Stomach (tissue), 4 donors: ENCODE measurements around the gene COQ9.

ENCODE experiments used
- CTCF ChIP-seq, 7 experiments: fragments of 450-650 bp in 4 of 7; fragments of 200-600 bp in 3 of 7; sonication (generic) in 3 of 7; IDR thresholded peaks; one replicate each; pipeline ENCODE4 v1.5.1; 2016 to 2019; ENCODE audit warnings: antibody characterized with exemption in 7 of 7, control low read depth in 2 of 7, mild to moderate bottlenecking in 1 of 7
- EP300 ChIP-seq: sonication (generic); formaldehyde crosslinking; IDR thresholded peaks from one replicate; pipeline ENCODE4 v1.6.1; 2017; ENCODE audit warnings: antibody characterized with exemption
- POLR2A ChIP-seq, 4 donors: fragments of 450-650 bp; IDR thresholded peaks; one replicate each; pipeline ENCODE4 v1.6.1; 2016; ENCODE audit warnings: antibody characterized with exemption in 4 of 4, control low read depth in 2 of 4, mild to moderate bottlenecking in 1 of 4, moderate library complexity in 1 of 4
- POLR2AphosphoS5 ChIP-seq, 3 donors: sonication (generic); formaldehyde crosslinking; IDR thresholded peaks; one replicate each; pipeline ENCODE4 v1.6.1; 2016; ENCODE audit warnings: antibody characterized with exemption in 3 of 3

- no peak for TF ChIP-seq POLR2AphosphoS5 (IDR thresholded peaks at IDR 0.05)
- TF ChIP-seq POLR2A (IDR thresholded peaks at IDR 0.05) = no peak
- no peak for TF ChIP-seq CTCF (IDR thresholded peaks at IDR 0.05)
- TF ChIP-seq EP300 = no peak
These were observed 32.1 kb downstream of the COQ9 start for GRCh38 chr16:57479205-57479975.
